ES-I3 (cell line): ENCODE data around the gene QARS1.

Experiments
- H3K36me3 ChIP-seq: 2 replicates; pipeline ENCODE4 v1.6.1; 2013; ENCODE audit warnings: mild to moderate bottlenecking, low read length, control low read depth, moderate library complexity; ENCODE audit not compliant: insufficient read depth
- H3K4me1 ChIP-seq: 2 replicates; pipeline ENCODE4 v1.6.1; 2013; ENCODE audit warnings: mild to moderate bottlenecking, control low read depth, low read length; ENCODE audit not compliant: insufficient read depth
- H3K9ac ChIP-seq: 2 replicates; pipeline ENCODE4 v1.6.1; 2013; ENCODE audit warnings: low read depth, mild to moderate bottlenecking, low read length, moderate library complexity
- H3K9me3 ChIP-seq: 2 replicates; pipeline ENCODE4 v1.6.1; 2013; ENCODE audit warnings: mild to moderate bottlenecking, low read length, moderate library complexity; ENCODE audit not compliant: control insufficient read depth, insufficient read depth

QARS1 gene

GRCh38 chr3:49124203-49124602 lies 19.6 kb upstream of the QARS1 start:
- H3K4me1 ChIP-seq = no peaks in the 10 kb centered on the region
- H3K36me3 ChIP-seq = 0 out of 2 replicates have a peak, but pooled peaks cover under 1% of the 10 kb centered on the region
- H3K9ac ChIP-seq = no peak overlapping the region
- no peaks in the 10 kb centered on the region for H3K9me3 ChIP-seq

GRCh38 chr3:49123687-49124086 lies 19.1 kb upstream of the QARS1 start:
- no peaks in the 10 kb centered on the region for H3K9me3 ChIP-seq
- peaks cover 6% of the 10 kb centered on the region for H3K36me3 ChIP-seq
- H3K9ac ChIP-seq = no peak overlapping the region
- H3K4me1 ChIP-seq = no peaks in the 10 kb centered on the region

GRCh38 chr3:49122886-49123545 lies 18.5 kb upstream of the QARS1 start:
- H3K9me3 ChIP-seq = no peaks in the 10 kb centered on the region
- H3K4me1 ChIP-seq = no peaks in the 10 kb centered on the region
- peaks cover 7% of the 10 kb centered on the region for H3K36me3 ChIP-seq
- no peak overlapping the region for H3K9ac ChIP-seq

- Histone ChIP-seq H3K4me1 (no peaks in the 10 kb centered on the region), H3K36me3 (peaks cover 13% of the 10 kb centered on the region), H3K9ac (no peak overlapping the region)
Observed at GRCh38 chr3:49122451-49122850, 17.9 kb upstream of the QARS1 start.

GRCh38 chr3:49122022-49122421 lies 17.5 kb upstream of the QARS1 start:
- Histone ChIP-seq H3K4me1 (no peaks in the 10 kb centered on the region), H3K36me3 (peaks cover 16% of the 10 kb centered on the region), H3K9me3 (no peaks in the 10 kb centered on the region), H3K9ac (no peak overlapping the region)

More at GRCh38 chr3:49122451-49122850, 17.9 kb upstream of the QARS1 start:
- no peaks in the 10 kb centered on the region for H3K9me3 ChIP-seq

GRCh38 chr3:49121132-49121736 lies 16.7 kb upstream of the QARS1 start:
- Histone ChIP-seq H3K9me3 (no peaks in the 10 kb centered on the region), H3K4me1 (no peaks in the 10 kb centered on the region), H3K36me3 (peaks cover 21% of the 10 kb centered on the region), H3K9ac (peak overlapping the region; percentile 80)

GRCh38 chr3:49120438-49121131 lies 16.0 kb upstream of the QARS1 start, which contains the start of gene USP19:
TSS of gene USP19 (minus strand) at chr3:49120823. CDS start at chr3:49119145, 1,678 bp downstream.
- peaks cover 21% of the 10 kb centered on the region for H3K36me3 ChIP-seq
- no peaks in the 10 kb centered on the region for H3K4me1 ChIP-seq
- H3K9ac ChIP-seq = peak within 1 kb of the TSS; percentile 80
- H3K9me3 ChIP-seq = no peaks in the 10 kb centered on the region

- H3K9me3 ChIP-seq = no peaks in the 10 kb centered on the region
- no peaks in the 10 kb centered on the region for H3K4me1 ChIP-seq
- H3K36me3 ChIP-seq = peaks cover 25% of the 10 kb centered on the region
- H3K9ac ChIP-seq = peak overlapping the region; percentile 80
Observed at GRCh38 chr3:49120096-49120437, 15.5 kb upstream of the QARS1 start.

GRCh38 chr3:49119439-49119838 lies 14.9 kb upstream of the QARS1 start:
- Histone ChIP-seq H3K9ac (peak overlapping the region; percentile 80; the same call in 1 of the 2 replicates), H3K4me1 (no peaks in the 10 kb centered on the region), H3K9me3 (no peaks in the 10 kb centered on the region), H3K36me3 (peaks cover 25% of the 10 kb centered on the region)

GRCh38 chr3:49119036-49119435 lies 14.5 kb upstream of the QARS1 start:
- Histone ChIP-seq H3K36me3 (peaks cover 29% of the 10 kb centered on the region), H3K4me1 (no peaks in the 10 kb centered on the region), H3K9ac (no peak overlapping the region), H3K9me3 (no peaks in the 10 kb centered on the region)

- Histone ChIP-seq H3K9ac (no peak overlapping the region), H3K36me3 (peaks cover 39% of the 10 kb centered on the region), H3K9me3 (no peaks in the 10 kb centered on the region), H3K4me1 (no peaks in the 10 kb centered on the region)
Observed at GRCh38 chr3:49112262-49112661, 7.7 kb upstream of the QARS1 start.

GRCh38 chr3:49111347-49111746 lies 6.8 kb upstream of the QARS1 start:
- Histone ChIP-seq H3K9me3 (no peaks in the 10 kb centered on the region), H3K4me1 (no peaks in the 10 kb centered on the region), H3K36me3 (peaks cover 33% of the 10 kb centered on the region)

GRCh38 chr3:49110780-49111179 lies 6.2 kb upstream of the QARS1 start:
- H3K9me3 ChIP-seq = no peaks in the 10 kb centered on the region
- H3K4me1 ChIP-seq = 0 out of 2 replicates have a peak, but pooled peaks cover under 1% of the 10 kb centered on the region
- peaks cover 33% of the 10 kb centered on the region for H3K36me3 ChIP-seq
- H3K9ac ChIP-seq = no peak overlapping the region

More at GRCh38 chr3:49111347-49111746, 6.8 kb upstream of the QARS1 start:
- H3K9ac ChIP-seq = no peak overlapping the region

- no peaks in the 10 kb centered on the region for H3K9me3 ChIP-seq
Observed at GRCh38 chr3:49108346-49108745, 3.8 kb upstream of the QARS1 start.

GRCh38 chr3:49104052-49104426 lies 518 bp downstream of the QARS1 start:
- H3K9me3 ChIP-seq = no peaks in the 10 kb centered on the region
- peaks cover 23% of the 10 kb centered on the region for H3K36me3 ChIP-seq

More at GRCh38 chr3:49108346-49108745, 3.8 kb upstream of the QARS1 start:
- H3K36me3 ChIP-seq = peaks cover 21% of the 10 kb centered on the region
- 0 out of 2 replicates have a peak, but pooled peaks cover 3% of the 10 kb centered on the region for H3K4me1 ChIP-seq
- H3K9ac ChIP-seq = no peak overlapping the region

More at GRCh38 chr3:49104052-49104426, 518 bp downstream of the QARS1 start:
- 0 out of 2 replicates have a peak, but pooled peaks cover 3% of the 10 kb centered on the region for H3K4me1 ChIP-seq
- H3K9ac ChIP-seq = peak overlapping the region; percentile 72
